SJSA1 (cell line): ENCODE measurements around the gene DGKI. TPM values are rescaled to one million over a fixed set of nuclear protein-coding genes. Genes with fewer than 3 reads are reported as not detected.

ENCODE experiments used
- DNase-seq, 2 experiments: peaks; one replicate each; pipeline ENCODE4 v3.0.0-alpha.2; 2015 to 2020; ENCODE audit warnings: low spot score in 2 of 2, low read depth in 1 of 2
- H3K27ac ChIP-seq: fragments of 250-450 bp; sonication (Bioruptor Pico); 2 replicates; pipeline ENCODE4 v1.5.1; 2020; ENCODE audit warnings: mild to moderate bottlenecking, moderate library complexity
- H3K27me3 ChIP-seq: fragments of 250-450 bp; sonication (Bioruptor Pico); replicated peaks from 2 replicates; pipeline ENCODE4 v1.5.1; 2020; ENCODE audit warnings: mild to moderate bottlenecking, moderate library complexity
- H3K36me3 ChIP-seq: fragments of 250-450 bp; sonication (Bioruptor Pico); 2 replicates; pipeline ENCODE4 v1.5.1; 2020; ENCODE audit warnings: mild to moderate bottlenecking
- H3K4me1 ChIP-seq: fragments of 250-450 bp; sonication (Bioruptor Pico); replicated peaks from 2 replicates; pipeline ENCODE4 v1.6.1; 2021; ENCODE audit warnings: mild to moderate bottlenecking
- H3K4me3 ChIP-seq: fragments of 250-450 bp; sonication (Bioruptor Pico); 2 replicates; pipeline ENCODE4 v1.5.1; 2020; ENCODE audit warnings: mild to moderate bottlenecking
- H3K9me3 ChIP-seq: fragments of 250-450 bp; sonication (Bioruptor Pico); replicated peaks from 2 replicates; pipeline ENCODE4 v1.5.1; 2020; ENCODE audit warnings: mild to moderate bottlenecking
- total RNA-seq: library from RNA; depleted of rRNA; stranded (reverse); fragments of >200 nt; shearing (Covaris generic); gene quantifications from 2 replicates; pipeline ENCODE4 v1.2.3, GENCODE V29; 2014

DGKI gene
- total RNA-seq, 1 experiment from 2014 or later = 1.6 TPM

GRCh38 chr7:137576481-137576880, 270.3 kb downstream of the DGKI start:
- H3K4me1 ChIP-seq = peaks cover 59% of the 10 kb centered on the region

GRCh38 chr7:137574812-137575211, 272.0 kb downstream of the DGKI start:
- no peak for DNase-seq
- Histone ChIP-seq H3K27me3 (no peaks in the 10 kb centered on the region), H3K4me3 (no peak overlapping the region), H3K9me3 (no peaks in the 10 kb centered on the region), H3K4me1 (peaks cover 51% of the 10 kb centered on the region), H3K27ac (no peak overlapping the region), H3K36me3 (0 out of 2 replicates have a peak, but pooled peaks cover 3% of the 10 kb centered on the region)

More at GRCh38 chr7:137576481-137576880, 270.3 kb downstream of the DGKI start:
- 0 out of 2 replicates have a peak, but pooled peaks cover 3% of the 10 kb centered on the region for H3K9me3 ChIP-seq
- no peaks in the 10 kb centered on the region for H3K27me3 ChIP-seq
- no peak overlapping the region for H3K4me3 ChIP-seq
- DNase-seq = no peak
- H3K36me3 ChIP-seq = 0 out of 2 replicates have a peak, but pooled peaks cover 3% of the 10 kb centered on the region
- H3K27ac ChIP-seq = peak overlapping the region; percentile 2; the same call in 1 of the 2 replicates

GRCh38 chr7:137572056-137572784, 274.6 kb downstream of the DGKI start:
- Histone ChIP-seq H3K27ac (peak overlapping the region; percentile 27), H3K36me3 (no peaks in the 10 kb centered on the region), H3K27me3 (no peaks in the 10 kb centered on the region), H3K4me3 (no peak overlapping the region), H3K4me1 (peaks cover 39% of the 10 kb centered on the region), H3K9me3 (no peaks in the 10 kb centered on the region)
- peak in 1 of 2 experiments; percentile 71 for DNase-seq

GRCh38 chr7:137564677-137565076, 282.1 kb downstream of the DGKI start:
- DNase-seq = no peak
- peaks cover 13% of the 10 kb centered on the region for H3K4me1 ChIP-seq
- no peaks in the 10 kb centered on the region for H3K27me3 ChIP-seq
- H3K27ac ChIP-seq = no peak overlapping the region
- H3K36me3 ChIP-seq = no peaks in the 10 kb centered on the region
- H3K9me3 ChIP-seq = no peaks in the 10 kb centered on the region
- no peak overlapping the region for H3K4me3 ChIP-seq

- Histone ChIP-seq H3K36me3 (no peaks in the 10 kb centered on the region), H3K27ac (no peak overlapping the region), H3K4me3 (no peak overlapping the region), H3K4me1 (peaks cover 13% of the 10 kb centered on the region), H3K9me3 (no peaks in the 10 kb centered on the region), H3K27me3 (no peaks in the 10 kb centered on the region)
- DNase-seq = no peak
Observed at GRCh38 chr7:137563981-137564380, 282.8 kb downstream of the DGKI start.

- H3K27me3 ChIP-seq = no peaks in the 10 kb centered on the region
- H3K9me3 ChIP-seq = 0 out of 2 replicates have a peak, but pooled peaks cover 3% of the 10 kb centered on the region
- DNase-seq = no peak
- H3K4me1 ChIP-seq = no peaks in the 10 kb centered on the region
- no peaks in the 10 kb centered on the region for H3K36me3 ChIP-seq
- no peak overlapping the region for H3K27ac ChIP-seq
- H3K4me3 ChIP-seq = no peak overlapping the region
Observed at GRCh38 chr7:137547485-137547884, 299.3 kb downstream of the DGKI start.

- H3K9me3 ChIP-seq = 0 out of 2 replicates have a peak, but pooled peaks cover 3% of the 10 kb centered on the region
- no peak for DNase-seq
- H3K27me3 ChIP-seq = no peaks in the 10 kb centered on the region
- no peak overlapping the region for H3K4me3 ChIP-seq
- no peak overlapping the region for H3K27ac ChIP-seq
- H3K36me3 ChIP-seq = no peaks in the 10 kb centered on the region
- no peaks in the 10 kb centered on the region for H3K4me1 ChIP-seq
Observed at GRCh38 chr7:137546671-137547070, 300.1 kb downstream of the DGKI start.

- no peak overlapping the region for H3K27ac ChIP-seq
- no peaks in the 10 kb centered on the region for H3K4me1 ChIP-seq
Observed at GRCh38 chr7:137546009-137546408, 300.8 kb downstream of the DGKI start.

GRCh38 chr7:137545059-137545716, 301.6 kb downstream of the DGKI start:
- Histone ChIP-seq H3K36me3 (no peaks in the 10 kb centered on the region), H3K27ac (no peak overlapping the region), H3K27me3 (no peaks in the 10 kb centered on the region), H3K9me3 (no peaks in the 10 kb centered on the region), H3K4me1 (peaks cover under 1% of the 10 kb centered on the region; the same call in 1 of the 2 replicates), H3K4me3 (no peak overlapping the region)
- DNase-seq = no peak

More at GRCh38 chr7:137546009-137546408, 300.8 kb downstream of the DGKI start:
- Histone ChIP-seq H3K27me3 (no peaks in the 10 kb centered on the region), H3K4me3 (no peak overlapping the region), H3K9me3 (no peaks in the 10 kb centered on the region), H3K36me3 (no peaks in the 10 kb centered on the region)
- no peak for DNase-seq

GRCh38 chr7:137544453-137545058, 302.2 kb downstream of the DGKI start:
- no peaks in the 10 kb centered on the region for H3K9me3 ChIP-seq
- peaks cover 7% of the 10 kb centered on the region for H3K4me1 ChIP-seq
- DNase-seq = no peak
- no peaks in the 10 kb centered on the region for H3K36me3 ChIP-seq
- H3K27ac ChIP-seq = no peak overlapping the region
- no peaks in the 10 kb centered on the region for H3K27me3 ChIP-seq
- no peak overlapping the region for H3K4me3 ChIP-seq

- H3K36me3 ChIP-seq = no peaks in the 10 kb centered on the region
- no peak overlapping the region for H3K4me3 ChIP-seq
- no peaks in the 10 kb centered on the region for H3K27me3 ChIP-seq
Observed at GRCh38 chr7:137539111-137539715, 307.6 kb downstream of the DGKI start.

GRCh38 chr7:137538361-137538762, 308.4 kb downstream of the DGKI start:
- Histone ChIP-seq H3K4me3 (no peak overlapping the region), H3K36me3 (no peaks in the 10 kb centered on the region), H3K9me3 (no peaks in the 10 kb centered on the region), H3K4me1 (peaks cover 35% of the 10 kb centered on the region), H3K27me3 (no peaks in the 10 kb centered on the region), H3K27ac (peak overlapping the region; percentile 87)
- DNase-seq = peak; percentile 56 to 81

More at GRCh38 chr7:137539111-137539715, 307.6 kb downstream of the DGKI start:
- Histone ChIP-seq H3K4me1 (peaks cover 30% of the 10 kb centered on the region), H3K9me3 (no peaks in the 10 kb centered on the region), H3K27ac (peak overlapping the region; percentile 87)
- DNase-seq = peak; percentile 51 to 87

GRCh38 chr7:137535579-137535978, 311.2 kb downstream of the DGKI start:
- H3K9me3 ChIP-seq = no peaks in the 10 kb centered on the region
- H3K36me3 ChIP-seq = no peaks in the 10 kb centered on the region
- no peak for DNase-seq
- H3K27me3 ChIP-seq = no peaks in the 10 kb centered on the region
- peaks cover 35% of the 10 kb centered on the region for H3K4me1 ChIP-seq
- no peak overlapping the region for H3K4me3 ChIP-seq
- H3K27ac ChIP-seq = no peak overlapping the region
